HEK293T (cell line): ENCODE data around the gene ADAD2.
"Not testable (repeated sequence)": the region's sequence is repeated elsewhere in the genome, so short reads cannot be mapped to it uniquely, and the experiment has no call there.

Experiments used
- ARNT ChIP-seq: fragments of 450-650 bp; IDR thresholded peaks from 2 replicates; pipeline ENCODE4 v1.6.1; 2017; ENCODE audit warnings: mild to moderate bottlenecking
- BHLHE40 ChIP-seq: fragments of 450-650 bp; IDR thresholded peaks from 2 replicates; pipeline ENCODE4 v1.6.1; 2016; ENCODE audit warnings: mild to moderate bottlenecking, moderate library complexity, borderline replicate concordance
- CTBP1 ChIP-seq: fragments of 450-650 bp; IDR thresholded peaks from 2 replicates; pipeline ENCODE4 v1.6.1; 2016; ENCODE audit warnings: borderline replicate concordance
- ELF4 ChIP-seq: fragments of 450-650 bp; IDR thresholded peaks from 2 replicates; pipeline ENCODE4 v1.6.1; 2017; ENCODE audit warnings: antibody characterized with exemption
- FOXK2 ChIP-seq: fragments of 450-650 bp; IDR thresholded peaks from 2 replicates; pipeline ENCODE4 v1.6.1; 2016; ENCODE audit warnings: mild to moderate bottlenecking
- FOXM1 ChIP-seq: fragments of 450-650 bp; IDR thresholded peaks from 2 replicates; pipeline ENCODE4 v1.6.1; 2017; ENCODE audit warnings: mild to moderate bottlenecking, borderline replicate concordance
- HDGF ChIP-seq: fragments of 450-650 bp; IDR thresholded peaks from 2 replicates; pipeline ENCODE4 v1.6.1; 2017; ENCODE audit warnings: antibody characterized with exemption, borderline replicate concordance
- L3MBTL2 ChIP-seq: fragments of 450-650 bp; conservative IDR thresholded peaks from 2 replicates; pipeline ENCODE4 v1.6.1; 2016; ENCODE audit warnings: mild to moderate bottlenecking
- LEF1 ChIP-seq: fragments of 450-650 bp; IDR thresholded peaks from 2 replicates; pipeline ENCODE4 v1.6.1; 2017; ENCODE audit warnings: mild to moderate bottlenecking, borderline replicate concordance
- NFRKB ChIP-seq: fragments of 450-650 bp; IDR thresholded peaks from 2 replicates; pipeline ENCODE4 v1.6.1; 2016; ENCODE audit warnings: mild to moderate bottlenecking, moderate library complexity
- PKNOX1 ChIP-seq: fragments of 450-650 bp; IDR thresholded peaks from 2 replicates; pipeline ENCODE4 v1.6.1; 2016
- SP1 ChIP-seq: fragments of 450-650 bp; IDR thresholded peaks from 2 replicates; pipeline ENCODE4 v1.6.1; 2017
- SUZ12 ChIP-seq: fragments of 450-650 bp; IDR thresholded peaks from 2 replicates; pipeline ENCODE4 v1.6.1; 2016; ENCODE audit warnings: mild to moderate bottlenecking
- TARDBP ChIP-seq: fragments of 450-650 bp; IDR thresholded peaks from 2 replicates; pipeline ENCODE4 v1.6.1; 2016

GRCh38 chr16:84204551-84204950 lies 13.6 kb downstream of the ADAD2 start:
- TF ChIP-seq TARDBP, ARNT, NFRKB, LEF1, ELF4, HDGF, FOXK2, SP1, FOXM1, BHLHE40, SUZ12, CTBP1, L3MBTL2, PKNOX1: not testable (repeated sequence)
